GM12801 (cell line): Measurements from ENCODE around the gene SPATA16.

ENCODE experiments used
- TF ChIP-seq, protein P1 (sequence below): IDR thresholded peaks from one replicate; pipeline ENCODE4 v1.5.1; 2011; ENCODE audit warnings: control low read depth; ENCODE audit not compliant: insufficient read length; ENCODE audit errors: extremely low read depth

SPATA16 gene

DNA sequence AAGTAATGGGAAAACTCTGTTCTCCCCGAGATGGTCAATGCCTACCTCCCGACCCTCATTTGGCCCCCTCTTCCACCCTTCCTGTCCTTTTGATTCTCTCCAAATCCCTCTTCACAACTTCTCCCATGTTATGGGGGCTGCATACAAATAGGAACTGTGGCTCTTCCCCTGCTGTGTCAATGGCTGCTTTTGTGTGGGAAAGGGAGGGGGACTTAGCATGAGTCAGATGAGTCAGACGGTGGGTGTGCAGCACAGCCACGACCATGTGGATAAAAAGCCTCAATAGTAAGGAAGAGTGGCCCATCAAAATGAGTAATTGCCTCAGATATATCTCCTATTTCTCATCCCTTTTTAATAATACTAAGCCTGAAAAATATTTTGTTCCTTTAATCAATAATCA, 31.9 kb downstream of the SPATA16 start:
- TF ChIP-seq, protein P1, sequence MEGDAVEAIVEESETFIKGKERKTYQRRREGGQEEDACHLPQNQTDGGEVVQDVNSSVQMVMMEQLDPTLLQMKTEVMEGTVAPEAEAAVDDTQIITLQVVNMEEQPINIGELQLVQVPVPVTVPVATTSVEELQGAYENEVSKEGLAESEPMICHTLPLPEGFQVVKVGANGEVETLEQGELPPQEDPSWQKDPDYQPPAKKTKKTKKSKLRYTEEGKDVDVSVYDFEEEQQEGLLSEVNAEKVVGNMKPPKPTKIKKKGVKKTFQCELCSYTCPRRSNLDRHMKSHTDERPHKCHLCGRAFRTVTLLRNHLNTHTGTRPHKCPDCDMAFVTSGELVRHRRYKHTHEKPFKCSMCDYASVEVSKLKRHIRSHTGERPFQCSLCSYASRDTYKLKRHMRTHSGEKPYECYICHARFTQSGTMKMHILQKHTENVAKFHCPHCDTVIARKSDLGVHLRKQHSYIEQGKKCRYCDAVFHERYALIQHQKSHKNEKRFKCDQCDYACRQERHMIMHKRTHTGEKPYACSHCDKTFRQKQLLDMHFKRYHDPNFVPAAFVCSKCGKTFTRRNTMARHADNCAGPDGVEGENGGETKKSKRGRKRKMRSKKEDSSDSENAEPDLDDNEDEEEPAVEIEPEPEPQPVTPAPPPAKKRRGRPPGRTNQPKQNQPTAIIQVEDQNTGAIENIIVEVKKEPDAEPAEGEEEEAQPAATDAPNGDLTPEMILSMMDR: no peak

GRCh38 chr3:173103469-173103868, 37.6 kb downstream of the SPATA16 start:
- TF ChIP-seq, protein P1: no peak

- TF ChIP-seq, protein P1: no peak
These were observed 42.1 kb downstream of the SPATA16 start for GRCh38 chr3:173098959-173099358.

DNA sequence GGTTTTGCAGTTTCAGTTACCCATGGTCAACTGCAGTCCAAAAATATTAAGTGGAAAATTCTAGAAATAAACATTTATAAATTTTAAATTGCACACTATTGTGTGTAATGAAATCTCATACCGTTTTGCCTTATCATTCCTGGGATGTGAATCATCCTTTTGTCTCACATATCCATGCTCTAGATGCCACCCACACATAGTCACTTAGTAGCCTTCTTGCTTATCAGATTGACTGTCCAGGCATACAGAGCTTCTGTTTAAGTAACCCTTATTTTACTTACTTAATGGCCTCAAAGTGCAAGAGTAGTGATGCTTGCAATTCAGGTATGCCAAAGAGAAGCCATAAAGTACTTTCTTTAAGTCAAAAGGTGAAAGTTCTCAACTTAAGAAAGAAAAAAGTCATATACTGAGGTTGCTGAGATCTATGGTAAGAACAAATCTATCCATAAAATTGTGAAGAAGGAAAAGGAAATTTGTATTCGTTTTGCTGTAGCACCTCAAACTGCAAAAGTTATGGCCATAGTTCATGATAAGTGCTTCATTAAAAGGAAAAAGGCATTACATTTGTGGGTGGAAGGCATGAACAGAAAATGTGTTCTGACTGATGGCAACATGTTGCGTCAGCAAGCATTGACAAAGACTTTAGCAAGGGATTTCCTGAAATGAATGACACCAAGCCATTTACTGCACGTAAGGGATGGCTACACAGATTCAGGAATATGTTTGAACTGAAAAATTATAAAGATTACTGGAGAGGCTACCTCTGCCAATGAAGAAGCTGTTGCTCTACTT, 43.8 kb downstream of the SPATA16 start:
- TF ChIP-seq, protein P1: no peak

DNA sequence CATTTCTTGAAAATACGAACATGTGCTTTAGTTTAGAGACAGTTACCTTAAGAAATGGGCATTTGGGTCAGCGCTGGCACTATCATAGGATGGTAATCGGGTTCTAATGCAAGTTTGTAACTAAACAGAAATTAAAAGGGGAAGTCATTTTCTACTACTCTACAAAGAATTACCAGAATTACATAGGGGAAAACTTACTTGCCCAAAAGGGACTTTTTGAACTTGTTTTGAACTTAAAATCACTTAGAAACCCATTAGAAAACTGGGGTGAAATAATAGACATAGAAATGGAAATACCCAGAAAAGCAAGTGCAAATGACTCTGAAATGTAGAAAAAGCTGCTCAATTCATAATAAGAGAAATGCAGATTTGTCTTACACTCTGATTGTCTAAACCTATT, 44.9 kb downstream of the SPATA16 start:
- TF ChIP-seq, protein P1: no peak

- TF ChIP-seq, protein P1: no peak
These were observed 49.0 kb downstream of the SPATA16 start for GRCh38 chr3:173092038-173092437.

DNA sequence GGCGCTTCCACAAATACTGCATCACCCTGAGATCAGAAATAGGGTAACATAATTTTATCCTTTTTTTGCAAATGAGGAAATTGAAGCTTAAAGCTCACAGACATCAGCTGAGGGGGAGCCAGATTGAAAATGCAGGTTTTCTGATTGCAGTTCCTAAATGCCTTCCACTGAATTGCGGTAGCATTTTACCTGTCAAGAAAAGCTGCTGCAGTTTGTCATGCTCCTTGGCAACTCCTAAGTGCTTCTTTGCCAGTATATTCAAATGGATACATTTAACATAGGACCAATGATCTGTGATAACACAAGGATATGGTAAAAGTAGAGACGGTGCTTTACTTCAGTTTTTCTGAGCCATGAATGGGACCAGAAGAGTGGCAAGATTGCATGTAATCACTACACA, 50.5 kb downstream of the SPATA16 start:
- TF ChIP-seq, protein P1: no peak

DNA sequence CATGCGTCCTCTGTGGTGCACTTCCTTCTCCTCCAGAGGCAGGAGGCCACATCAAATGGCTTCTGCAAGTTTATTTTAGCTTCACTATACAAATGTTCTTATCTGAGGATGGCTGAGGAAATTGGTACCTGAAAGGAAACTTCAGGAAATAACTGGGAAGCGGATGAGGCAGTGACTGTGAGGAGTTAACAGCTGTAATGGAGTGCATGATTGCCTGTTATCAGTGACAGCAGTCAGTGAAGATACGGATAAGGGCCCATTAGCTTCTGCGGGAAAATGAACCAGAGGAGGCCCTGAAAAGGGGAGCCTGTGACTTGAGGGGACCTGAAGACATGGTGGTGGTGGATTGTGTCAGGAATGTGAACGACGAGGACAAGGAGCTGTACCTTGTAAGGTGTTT, 51.8 kb downstream of the SPATA16 start:
- TF ChIP-seq, protein P1: no peak
